ENCODE measurements around the gene OGFR. TPM values are rescaled to one million over a fixed set of nuclear protein-coding genes. Genes with fewer than 3 reads are reported as not detected.

OGFR gene
- polyA plus RNA-seq, 3 donors, result 27.3 to 41.6 (median 32.9) TPM

DNA sequence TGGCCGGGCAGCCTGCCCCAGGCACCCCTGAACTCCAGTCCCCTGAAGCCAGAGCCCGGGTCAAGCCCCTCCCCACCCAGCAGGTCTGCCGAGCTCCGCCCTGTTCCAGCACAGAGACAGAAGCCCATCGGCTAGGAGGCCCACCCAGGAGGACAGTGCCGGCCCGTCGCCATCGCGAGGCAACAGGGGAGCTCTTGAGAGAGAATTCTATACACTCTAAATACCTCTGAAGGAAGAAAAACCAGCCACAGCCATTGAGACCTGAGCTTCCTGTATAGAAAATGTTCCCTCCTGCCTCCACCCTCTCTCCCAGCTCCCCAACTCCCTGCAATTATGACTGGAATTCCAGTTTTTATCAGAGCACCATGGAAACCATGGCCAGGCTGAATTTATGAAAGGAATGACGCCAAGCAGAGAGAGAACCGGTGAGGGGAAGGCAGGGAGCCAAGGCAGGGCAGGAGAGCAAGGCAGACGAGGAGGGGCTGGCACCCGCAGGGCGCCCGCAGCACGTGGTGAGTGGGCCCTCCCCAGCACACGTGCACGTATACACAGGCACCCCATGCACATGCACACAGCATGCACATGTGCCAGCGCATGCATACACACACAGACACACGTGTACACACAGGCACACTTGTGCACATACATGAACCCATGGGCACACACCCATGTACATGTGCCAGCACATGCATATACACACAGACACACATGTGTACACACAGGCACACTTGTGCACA is 35.9 kb upstream of the OGFR start:
- no peak overlapping the region for H3K27ac ChIP-seq (ENCODE audit: low read depth, low read length)
- 31 to 58% (median 53%) methylated on average over 21 of the region's 21 CpGs for WGBS, 3 donors

DNA sequence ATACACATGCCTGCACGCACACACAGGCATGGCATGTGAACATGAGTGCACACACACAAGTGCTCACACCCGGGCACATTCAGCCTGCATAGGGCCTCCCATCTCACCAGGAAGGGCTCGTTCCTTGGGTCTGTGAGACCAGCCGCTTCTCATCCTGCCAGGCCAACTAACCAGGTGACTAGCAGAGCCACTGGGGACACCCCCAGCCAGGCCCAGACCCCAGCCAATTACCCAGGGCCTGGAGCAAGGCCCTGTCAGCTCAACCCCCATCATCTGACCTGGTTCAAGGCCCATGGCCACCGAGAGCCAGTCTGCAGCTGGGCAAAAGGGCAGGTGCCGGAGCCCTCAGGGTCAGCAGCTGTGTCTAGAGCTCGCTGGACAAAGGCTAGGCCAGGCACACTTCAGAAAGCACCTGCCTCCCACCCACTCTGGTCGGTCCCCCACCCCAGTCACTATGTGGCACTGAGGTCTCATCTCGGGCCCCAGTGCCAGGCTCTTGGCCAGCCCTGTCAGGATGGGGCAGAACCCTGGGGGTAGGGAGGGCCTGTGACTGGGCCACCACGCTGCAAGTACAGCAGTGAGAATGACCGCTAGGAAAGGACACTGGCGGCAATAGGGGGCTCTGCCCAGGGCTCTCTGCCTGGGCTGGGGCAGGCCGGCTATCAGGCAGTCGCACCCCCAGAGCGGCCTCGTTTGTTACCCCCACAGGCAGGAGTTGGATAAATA is 35.1 kb upstream of the OGFR start:
- 84 to 95% (median 93%) methylated on average over 16 of the region's 16 CpGs for WGBS, 3 donors
- H3K27ac ChIP-seq (ENCODE audit: low read depth, low read length), result no peak overlapping the region

DNA sequence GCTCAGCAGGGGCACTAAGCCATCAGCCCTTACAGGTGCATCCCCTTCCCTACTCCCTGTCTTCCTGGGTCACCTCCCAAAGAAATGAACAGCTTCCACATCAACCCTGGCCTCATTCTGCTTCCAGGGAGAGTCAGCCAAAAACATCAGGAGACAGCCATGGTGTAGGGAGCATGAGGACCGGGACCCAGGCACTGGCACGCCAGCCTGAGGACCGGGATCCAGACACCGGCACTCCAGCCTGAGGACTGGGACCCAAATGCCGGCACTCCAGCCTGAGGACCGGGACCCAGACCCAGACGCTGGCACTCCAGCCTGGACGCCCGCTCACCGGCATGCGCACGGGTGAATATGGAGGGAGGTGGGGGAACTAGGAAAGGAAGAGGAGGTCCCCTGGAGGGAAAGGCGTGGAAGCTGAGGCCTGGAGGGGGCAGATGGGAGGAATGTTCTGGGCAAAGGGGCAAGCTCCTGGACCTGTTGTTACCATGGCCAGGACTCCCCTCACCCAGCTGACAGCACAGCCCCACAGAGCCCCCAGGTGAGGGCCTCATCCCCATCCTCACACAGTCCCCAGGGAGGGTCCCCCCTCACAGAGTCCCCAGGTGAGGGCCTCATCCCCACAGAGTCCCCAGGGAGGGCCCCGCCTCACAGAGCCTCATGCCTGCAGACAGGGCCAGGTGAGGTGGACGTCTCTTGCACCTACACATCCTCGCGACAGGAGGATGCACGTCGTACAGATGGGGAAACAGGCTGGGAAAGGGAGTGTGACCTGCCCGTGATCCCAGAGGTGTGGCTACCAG is 34.3 kb upstream of the OGFR start:
- WGBS, 3 donors, result 83 to 94% (median 92%) methylated on average over 20 of the region's 20 CpGs
- H3K27ac ChIP-seq (ENCODE audit: low read depth, low read length), result no peak overlapping the region

DNA sequence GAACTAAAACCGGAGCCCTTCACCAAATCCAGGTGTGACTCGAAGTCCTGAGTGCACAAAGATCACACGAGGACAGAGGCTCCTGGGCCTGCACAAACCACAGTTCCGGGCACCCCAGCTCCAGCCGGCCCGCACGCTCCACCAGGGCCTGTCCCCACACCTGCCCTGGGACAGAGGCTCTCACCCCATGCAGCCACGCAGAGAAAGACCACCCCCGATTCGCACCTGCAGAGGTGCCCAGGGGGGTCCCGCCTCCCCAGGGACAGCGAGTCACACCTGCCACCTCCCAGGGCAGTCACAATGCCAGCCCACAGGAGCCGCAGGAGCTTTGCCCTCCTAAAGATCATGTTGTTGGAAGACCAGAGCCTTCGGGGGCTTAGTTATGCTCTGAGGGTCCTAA is 33.7 kb upstream of the OGFR start:
- WGBS, 3 donors, result 74 to 92% (median 88%) methylated on average over 14 of the region's 14 CpGs
- H3K27ac ChIP-seq (ENCODE audit: low read depth, low read length), result no peak overlapping the region

DNA sequence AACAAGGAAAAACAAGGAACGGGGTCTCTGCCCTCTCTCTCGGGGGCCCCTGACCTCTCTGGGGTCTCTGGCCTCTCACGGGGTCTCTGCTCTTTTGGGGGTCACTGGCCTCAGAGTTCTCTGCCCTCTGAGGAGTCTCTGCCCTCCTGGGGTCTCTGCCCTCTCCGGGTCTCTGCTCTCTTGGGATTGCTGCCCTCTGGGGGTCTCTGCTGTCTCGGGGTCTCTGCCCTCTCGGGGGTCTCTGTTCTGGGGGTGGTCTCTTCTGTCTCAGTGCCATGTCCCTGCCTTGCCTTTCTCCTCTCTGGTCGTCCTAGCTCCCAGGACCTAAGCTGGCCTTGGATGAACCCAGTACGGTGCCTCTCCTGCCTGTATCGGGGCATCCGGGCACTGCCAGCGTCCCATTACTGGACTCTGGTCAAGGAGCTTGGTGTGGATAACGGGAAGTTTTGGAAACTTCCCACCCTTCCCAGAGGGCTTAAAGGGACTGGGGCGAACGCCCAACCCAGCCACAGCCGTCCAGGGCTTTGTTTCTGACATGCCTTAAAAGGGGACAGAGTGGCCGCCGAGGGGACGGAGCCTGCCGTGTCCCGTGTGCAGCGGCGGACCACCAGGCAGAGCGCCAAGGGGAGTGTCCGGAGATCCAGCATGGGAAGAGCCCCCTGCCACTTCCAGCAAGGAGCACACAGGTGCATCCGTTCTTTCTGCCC is 33.1 kb upstream of the OGFR start:
- WGBS, 3 donors, result 66 to 79% (median 75%) methylated on average over 25 of the region's 25 CpGs
- H3K27ac ChIP-seq (ENCODE audit: low read depth, low read length), result no peak overlapping the region

DNA sequence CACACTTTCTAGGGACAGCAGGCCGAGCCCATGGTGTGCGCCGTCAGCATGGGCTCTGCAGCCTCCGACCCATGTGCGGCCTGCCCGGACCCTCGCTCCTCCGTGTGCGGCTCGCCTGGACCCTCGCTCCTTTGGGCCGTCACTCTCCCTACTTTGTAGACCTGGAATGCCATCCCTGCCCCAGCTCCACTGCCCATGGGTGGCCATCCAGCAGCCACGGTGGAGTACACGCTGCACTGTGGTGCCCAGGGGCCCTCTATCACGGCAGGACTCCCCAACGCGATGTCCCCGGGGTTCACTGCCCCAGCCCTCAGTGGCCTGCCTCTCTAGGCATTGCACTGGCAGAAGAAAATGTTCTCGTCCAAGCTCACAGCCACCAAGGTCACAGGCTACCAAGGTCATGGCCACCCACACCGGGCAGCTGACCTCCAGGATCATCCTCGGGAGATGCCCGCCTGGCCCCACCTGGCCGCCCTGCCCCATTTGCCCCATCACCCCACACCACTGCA is 32.5 kb upstream of the OGFR start:
- WGBS, 3 donors, result 73 to 88% (median 87%) methylated on average over 23 of the region's 23 CpGs

DNA sequence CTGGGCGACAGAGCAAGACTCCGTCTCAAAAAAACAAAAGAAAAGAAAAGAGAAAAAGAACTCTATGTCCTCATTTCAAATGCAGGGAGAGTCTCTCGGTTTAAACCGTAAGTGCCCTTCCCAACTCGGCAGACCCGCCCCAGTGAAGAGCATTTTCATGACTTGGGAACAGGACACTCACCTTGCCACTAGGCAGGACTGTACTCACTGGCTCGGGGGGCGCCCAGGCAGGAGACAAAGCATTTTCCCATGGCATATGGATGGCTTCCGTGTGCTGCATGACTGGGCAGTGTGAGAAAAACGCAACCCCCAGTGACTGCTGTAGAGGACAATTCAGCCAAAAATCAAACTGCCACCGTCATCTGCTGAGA is 32.0 kb upstream of the OGFR start:
- WGBS, 3 donors, result 42 to 72% (median 67%) methylated on average over 11 of the region's 11 CpGs
- H3K27ac ChIP-seq (ENCODE audit: low read depth, low read length), result no peak overlapping the region

More for the DNA sequence above, 32.5 kb upstream of the OGFR start:
- H3K27ac ChIP-seq (ENCODE audit: low read depth, low read length), result no peak overlapping the region

DNA sequence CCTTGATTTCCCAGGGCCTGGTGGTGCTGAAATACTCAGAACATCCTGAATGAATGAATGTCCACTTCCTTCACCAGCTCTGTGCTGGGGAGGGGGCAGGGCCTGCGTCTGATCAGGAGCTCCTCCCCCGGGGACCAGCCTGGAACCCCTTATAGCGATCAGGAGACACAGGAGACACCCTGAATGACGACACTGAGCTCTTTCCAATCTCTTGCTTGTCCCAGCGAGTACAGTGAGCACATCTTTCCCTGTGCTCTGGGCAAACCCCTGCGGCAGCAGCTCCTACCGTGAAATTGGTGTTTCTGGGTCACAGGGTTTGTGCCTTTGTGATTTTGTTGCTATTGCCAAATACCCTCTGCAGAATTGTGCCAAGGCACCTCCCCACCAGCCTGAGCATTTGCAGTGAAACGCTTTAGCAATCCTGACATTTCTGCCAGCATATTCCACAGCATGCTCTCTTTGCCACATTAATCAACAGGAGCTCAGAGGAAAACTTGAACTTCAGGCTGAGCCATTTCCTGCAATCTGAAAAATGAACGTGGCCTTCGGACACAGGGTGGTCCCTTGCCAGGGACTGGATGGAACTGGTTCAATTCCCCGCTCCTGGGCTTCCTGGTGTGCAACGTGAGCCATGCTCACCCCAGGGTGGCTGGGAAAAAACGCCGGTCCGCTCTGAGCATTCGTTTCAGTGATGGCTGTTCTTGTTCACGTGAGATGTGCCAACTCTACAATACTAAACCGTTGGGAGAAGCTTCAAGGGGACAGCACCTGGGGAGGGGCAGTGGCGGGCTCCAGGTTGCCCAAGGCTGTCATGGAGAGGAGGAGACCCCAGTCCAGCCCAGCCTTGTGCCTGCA is 31.4 kb upstream of the OGFR start:
- H3K27ac ChIP-seq (ENCODE audit: low read depth, low read length), result no peak overlapping the region
- WGBS, 3 donors, result 18 to 39% (median 34%) methylated on average over 19 of the region's 19 CpGs

DNA sequence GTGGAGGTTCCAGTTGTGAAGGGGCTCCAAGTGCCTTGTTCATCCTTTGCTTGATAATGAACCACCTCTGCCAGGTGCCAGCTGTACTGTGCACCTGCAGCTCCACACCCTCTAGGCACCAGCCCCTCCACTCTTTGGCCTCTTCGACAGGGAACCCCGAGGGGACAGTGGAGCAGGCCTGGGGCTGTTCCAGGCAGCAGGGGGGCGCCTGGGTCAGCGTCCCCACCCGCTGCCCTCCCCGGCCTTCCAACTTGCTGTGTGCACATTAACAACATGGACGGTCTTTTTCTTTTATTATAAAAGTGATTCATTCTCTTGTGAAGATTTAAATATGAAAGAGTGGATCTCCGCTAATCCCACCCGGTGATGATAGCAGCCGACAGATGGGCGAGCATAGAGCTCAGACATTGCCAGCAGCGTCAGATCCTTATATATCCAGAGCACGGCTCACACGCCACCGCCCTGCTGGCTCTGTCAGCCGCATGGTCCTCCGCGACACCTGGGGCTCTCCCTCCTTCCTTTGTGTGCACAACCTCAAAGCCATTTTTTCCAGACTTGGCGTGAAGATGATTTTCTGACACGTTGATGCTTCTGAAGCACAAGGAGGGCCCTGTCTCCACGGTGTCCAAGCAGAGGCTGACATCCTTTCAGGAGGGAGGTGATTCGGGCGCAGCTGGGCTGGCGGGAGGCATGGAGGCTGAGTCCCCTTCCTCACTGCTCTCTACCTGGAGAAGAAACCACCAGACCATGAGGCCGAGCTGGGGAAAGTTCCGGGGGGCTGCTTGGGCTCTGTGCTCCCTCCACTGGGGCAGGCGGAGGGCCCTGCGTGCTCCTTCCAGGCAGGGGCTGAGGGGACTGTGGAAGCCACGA is 30.6 kb upstream of the OGFR start:
- H3K27ac ChIP-seq (ENCODE audit: low read depth, low read length), result no peak overlapping the region
- 72 to 86% (median 86%) methylated on average over 29 of the region's 29 CpGs for WGBS, 3 donors

DNA sequence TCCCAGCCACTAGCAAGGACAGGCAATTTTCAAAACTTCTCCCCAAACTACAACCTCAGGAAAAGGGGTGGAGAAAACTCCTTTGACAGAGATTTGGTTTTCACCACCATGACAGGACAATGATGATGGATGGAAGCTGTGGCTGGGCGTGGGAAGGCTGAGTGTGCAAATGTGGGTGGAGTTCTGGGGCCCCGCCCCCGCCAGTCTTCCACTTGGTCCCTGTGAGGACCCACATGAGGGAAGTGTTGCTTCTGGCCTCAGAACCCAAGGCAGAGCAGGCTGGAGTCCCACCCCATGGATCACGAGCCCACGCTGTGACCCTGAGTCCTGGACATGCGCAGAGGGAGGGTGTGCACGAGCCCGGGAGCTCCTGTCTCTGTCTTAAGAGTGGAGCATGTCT is 29.9 kb upstream of the OGFR start:
- WGBS, 3 donors, result 64 to 73% (median 67%) methylated on average over 8 of the region's 8 CpGs

DNA sequence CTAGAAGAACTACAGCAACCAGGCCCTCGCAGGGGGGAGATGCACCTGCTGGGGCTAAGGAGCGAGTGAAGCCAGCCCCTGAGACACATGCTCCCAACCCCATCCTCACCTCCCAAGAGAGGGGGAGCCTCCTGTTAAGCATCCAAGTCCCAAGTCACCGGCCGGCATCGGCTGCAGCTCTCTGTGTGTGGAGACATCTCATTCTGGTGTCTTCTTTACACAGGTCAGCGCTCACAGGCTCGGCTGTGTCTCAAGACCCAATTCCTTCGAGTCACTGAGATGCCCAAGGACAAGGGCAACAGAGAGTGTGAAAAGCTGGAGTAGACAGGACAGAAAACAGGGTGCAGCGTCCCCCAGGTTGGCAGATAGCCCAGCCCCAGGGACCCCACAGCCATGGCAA is 29.4 kb upstream of the OGFR start:
- WGBS, 3 donors, result 85 to 92% (median 86%) methylated on average over 9 of the region's 9 CpGs
- no peak overlapping the region for H3K27ac ChIP-seq (ENCODE audit: low read depth, low read length)

More for the DNA sequence above, 29.9 kb upstream of the OGFR start:
- no peak overlapping the region for H3K27ac ChIP-seq (ENCODE audit: low read depth, low read length)

DNA sequence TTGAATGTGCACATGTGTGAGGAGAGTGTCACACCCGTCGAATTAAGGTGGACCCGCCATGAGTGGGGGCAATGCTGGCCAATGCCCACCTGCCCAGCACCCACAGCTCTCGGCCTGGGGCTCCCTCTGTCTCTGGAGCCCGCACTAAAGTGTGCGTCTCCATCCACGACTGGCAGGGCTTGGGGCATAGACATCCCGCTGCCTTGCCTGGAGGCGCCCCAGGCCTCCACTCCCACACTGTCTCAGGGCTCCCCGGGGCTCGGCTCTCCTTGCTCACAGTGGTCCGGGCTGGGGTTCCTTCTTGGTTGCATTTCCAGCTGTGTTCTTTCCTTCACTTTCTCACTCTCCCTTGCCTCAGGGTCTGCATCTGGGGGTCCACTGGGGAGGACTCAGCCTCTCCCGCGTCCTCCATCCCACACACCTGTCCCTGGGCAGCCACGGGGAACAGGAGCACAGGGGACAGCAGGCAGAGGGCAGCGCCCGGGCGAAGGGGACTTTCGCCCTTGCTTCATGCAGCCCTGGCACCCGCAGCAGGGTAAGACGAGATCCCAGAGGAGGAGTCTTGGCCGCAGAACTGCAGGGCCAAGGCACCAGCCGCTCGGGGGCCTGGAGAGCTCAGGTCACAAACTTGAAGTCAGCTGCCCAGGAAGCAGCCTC is 28.5 kb upstream of the OGFR start:
- 84 to 87% (median 85%) methylated on average over 24 of the region's 24 CpGs for WGBS, 3 donors
- H3K27ac ChIP-seq (ENCODE audit: low read depth, low read length), result no peak overlapping the region

DNA sequence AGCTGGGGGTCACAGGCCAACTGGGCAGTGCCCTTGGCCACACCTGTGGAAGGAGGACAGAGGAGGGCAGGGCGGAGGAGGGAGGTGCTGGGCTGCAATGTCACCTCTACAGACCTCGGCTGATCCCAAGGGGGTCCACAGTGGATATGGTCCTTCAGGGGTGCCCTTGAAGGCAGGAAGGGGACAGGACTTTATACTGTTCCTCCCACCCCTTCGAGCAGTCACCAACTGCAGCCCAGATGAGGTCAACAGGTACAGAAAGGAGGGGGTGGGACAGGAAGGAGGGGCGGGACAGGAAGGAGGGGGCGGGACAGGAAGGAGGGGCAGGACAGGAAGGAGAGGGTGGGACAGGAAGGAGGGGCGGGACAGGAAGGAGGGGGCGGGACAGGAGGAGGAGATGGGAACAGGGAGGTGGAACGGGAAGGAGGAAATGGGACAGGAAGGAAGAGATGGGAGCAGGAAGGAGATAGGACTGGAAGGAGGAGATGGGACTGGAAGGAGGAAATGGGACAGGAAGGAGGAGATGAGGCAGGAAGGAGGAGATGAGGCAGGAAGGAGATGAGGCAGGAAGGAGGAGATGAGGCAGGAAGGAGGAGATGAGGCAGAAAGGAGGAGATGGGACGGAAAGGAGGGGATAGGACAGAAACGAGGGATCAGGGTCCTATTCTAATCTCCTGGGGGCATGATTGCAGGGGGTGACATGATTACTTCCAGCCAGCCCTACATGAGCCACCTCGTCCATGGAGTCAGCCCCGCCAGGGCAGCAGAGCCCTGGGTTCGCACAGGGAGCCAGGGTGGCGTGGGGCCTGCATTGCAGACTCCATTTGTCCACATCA is 27.7 kb upstream of the OGFR start:
- no peak overlapping the region for H3K27ac ChIP-seq (ENCODE audit: low read depth, low read length)
- WGBS, 3 donors, result 54 to 60% (median 57%) methylated on average over 14 of the region's 14 CpGs

DNA sequence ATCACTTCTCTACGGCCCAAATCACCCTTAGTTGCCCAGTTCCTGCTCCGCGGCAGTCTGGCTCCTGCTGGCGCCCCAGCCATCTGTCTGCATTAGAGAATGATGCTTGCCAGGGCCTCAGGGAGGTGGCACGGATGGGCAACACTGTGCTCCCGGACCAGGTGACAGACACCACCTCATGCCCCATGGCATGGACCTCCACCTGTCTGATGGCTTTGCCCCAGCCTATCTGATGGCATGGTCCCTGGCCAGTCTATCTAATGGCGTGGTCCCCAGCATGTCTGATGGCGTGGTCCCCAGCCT is 27.2 kb upstream of the OGFR start:
- WGBS, 3 donors, result 79 to 93% (median 86%) methylated on average over 8 of the region's 8 CpGs
- no peak overlapping the region for H3K27ac ChIP-seq (ENCODE audit: low read depth, low read length)

DNA sequence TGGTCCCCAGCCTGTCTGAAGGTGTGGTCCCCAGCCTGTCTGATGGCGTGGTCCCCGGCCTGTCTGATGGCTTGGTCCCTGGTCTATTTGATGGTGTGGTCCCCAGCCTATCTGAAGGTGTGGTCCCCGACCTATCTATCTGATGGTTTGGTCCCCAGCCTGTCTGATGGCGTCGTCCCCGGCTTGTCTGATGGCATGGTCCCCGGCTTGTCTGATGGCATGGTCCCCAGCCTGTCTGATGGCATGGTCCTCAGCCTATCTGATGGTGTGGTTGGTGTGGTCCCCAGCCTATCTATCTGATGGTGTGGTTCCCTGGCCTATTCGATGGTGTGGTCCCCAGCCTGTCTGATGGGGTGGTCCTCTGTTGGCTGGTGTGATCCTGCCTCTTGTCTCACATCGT is 26.6 kb upstream of the OGFR start:
- WGBS, 3 donors, result 84 to 98% (median 96%) methylated on average over 9 of the region's 9 CpGs
- H3K27ac ChIP-seq (ENCODE audit: low read depth, low read length), result no peak overlapping the region
